ENCODE measurements around the gene RNF138.
"Not testable (repeated sequence)": the region's sequence is repeated elsewhere in the genome, so short reads cannot be mapped to it uniquely, and the experiment has no call there.

The RNF138 gene

DNA sequence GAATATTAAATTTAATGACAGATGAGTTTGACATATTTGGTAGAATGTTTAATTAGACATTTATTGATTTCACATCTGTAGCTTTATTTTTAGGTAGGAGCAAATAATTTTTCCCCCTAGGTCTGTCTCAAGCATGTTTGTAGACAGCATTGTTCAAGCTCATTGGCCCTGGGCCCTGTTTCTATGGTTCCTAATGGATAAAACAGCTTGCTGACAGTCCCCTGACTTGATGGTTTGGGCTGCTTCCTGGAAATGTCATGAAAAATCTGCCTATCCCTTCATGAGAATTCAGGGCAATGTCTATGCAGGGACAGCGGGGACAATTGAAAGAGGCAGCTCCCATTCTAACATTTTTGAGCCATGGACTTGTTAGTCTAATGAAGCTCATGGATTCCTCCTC is 83.6 kb downstream of the RNF138 start:
- DNase-seq (ENCODE audit: low read depth) = no peak

DNA sequence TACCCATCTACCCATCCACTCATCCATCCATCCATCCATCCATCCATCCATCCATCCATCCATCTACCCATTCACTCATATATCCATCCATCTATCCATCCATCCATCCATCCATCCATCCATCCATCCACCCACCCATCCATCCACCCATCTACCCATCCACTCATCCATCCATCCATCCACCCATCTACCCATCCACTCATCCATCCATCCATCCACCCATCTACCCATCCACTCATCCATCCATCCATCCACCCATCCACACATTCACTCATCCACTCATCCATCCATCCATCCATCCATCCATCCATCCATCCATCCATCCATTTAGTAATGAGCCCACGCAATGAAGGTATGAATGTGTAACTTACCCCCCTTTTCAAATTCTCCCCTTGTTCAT is 85.1 kb downstream of the RNF138 start:
- not testable (repeated sequence) for DNase-seq (ENCODE audit: low read depth)

DNA sequence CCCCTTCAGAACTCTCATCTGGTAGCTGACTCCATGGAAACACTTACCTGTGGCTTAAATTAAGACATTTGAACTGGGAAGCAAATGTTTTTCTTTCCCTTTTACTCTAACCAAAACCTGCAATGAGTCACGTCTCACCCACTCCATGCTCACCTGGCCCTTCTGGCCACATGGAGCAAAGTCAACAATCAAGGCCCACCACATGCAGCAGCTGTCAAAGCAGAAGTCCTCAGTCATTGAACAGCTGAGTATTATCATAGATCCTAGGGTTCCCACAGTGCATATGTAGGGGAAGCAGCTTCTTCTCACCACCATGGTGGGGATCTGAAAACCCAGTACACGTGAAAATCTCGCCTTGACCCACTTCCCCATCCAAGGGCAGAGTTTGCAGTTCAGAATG is 85.9 kb downstream of the RNF138 start:
- DNase-seq (ENCODE audit: low read depth) = no peak
